CD4-positive, alpha-beta T cell treated with Interleukin-17A for 4 hours (primary cell): ENCODE data around the gene ATP8B4.

Experiments
- DNase-seq: peaks from one replicate; pipeline ENCODE4 v3.0.0-alpha.2; 2020; ENCODE audit warnings: mixed read lengths

The ATP8B4 gene

DNA sequence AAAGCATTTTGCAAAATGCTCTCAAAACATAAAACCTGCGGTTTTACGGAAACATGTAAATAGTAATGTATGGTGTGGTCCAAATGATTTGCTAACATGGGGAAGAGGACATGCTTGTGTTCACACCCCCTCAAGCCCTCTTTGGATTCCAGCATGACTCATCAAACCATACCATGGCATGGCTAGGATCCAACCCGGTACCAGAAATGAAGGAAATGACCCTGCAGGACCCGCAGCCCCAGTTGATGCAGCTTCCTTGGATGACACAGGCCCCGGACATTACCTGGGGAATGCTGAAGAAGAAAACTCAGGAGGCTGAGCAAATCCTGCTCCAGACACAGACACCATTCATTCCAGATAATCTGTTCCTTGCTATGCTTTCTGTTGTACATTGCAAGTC lies 275.3 kb downstream of the ATP8B4 start:
- no peak for DNase-seq

DNA sequence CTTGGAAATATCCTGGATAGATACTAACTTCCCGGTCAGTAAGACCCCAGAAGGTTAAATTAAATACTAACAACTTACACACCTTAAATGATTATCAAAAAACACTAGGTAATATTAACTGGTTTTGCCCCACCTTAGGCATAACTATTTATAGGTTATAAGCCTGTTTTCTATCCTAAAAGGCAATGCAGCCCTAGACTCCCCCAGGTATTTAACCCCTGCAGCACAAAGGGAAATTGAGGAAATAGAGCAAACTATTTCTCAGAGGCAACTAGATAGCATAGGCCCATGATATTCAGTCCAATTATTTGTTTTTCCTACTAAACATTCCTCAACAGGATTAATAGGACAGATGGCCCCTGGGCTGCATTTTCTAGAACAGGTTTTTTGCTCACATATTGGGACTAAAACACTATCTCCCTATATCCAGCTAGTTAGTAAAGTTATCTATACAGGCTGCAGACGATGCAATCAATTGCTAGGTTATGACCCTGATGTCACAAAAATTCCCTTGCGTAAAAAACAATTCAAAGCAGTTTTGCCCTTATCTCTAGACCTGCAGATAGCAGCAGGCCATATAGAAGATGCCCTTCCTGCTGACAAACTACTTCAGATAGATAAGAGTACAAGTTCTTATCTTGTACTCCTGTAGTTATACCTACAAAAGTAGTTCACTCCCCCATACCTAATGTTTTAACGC lies 276.9 kb downstream of the ATP8B4 start:
- no peak for DNase-seq

DNA sequence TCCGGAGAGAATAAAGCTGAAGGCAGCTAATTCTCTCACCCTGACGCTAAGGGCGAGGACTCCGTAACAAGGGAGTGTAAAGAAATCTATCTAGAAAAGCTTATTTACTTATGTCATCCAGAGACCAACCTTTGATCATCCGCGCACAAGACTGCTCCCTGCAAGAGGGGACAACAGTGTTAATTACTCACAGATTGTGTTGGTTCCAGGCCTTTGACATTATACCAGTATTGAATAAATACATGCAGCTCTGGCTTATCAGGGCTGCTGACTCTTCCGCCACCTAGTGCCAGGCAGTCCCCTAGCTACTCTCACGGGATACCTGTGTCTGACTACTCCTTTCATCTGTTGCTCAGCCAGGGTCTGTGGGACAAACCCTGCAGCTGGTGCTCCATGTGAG lies 286.5 kb downstream of the ATP8B4 start:
- no peak for DNase-seq

DNA sequence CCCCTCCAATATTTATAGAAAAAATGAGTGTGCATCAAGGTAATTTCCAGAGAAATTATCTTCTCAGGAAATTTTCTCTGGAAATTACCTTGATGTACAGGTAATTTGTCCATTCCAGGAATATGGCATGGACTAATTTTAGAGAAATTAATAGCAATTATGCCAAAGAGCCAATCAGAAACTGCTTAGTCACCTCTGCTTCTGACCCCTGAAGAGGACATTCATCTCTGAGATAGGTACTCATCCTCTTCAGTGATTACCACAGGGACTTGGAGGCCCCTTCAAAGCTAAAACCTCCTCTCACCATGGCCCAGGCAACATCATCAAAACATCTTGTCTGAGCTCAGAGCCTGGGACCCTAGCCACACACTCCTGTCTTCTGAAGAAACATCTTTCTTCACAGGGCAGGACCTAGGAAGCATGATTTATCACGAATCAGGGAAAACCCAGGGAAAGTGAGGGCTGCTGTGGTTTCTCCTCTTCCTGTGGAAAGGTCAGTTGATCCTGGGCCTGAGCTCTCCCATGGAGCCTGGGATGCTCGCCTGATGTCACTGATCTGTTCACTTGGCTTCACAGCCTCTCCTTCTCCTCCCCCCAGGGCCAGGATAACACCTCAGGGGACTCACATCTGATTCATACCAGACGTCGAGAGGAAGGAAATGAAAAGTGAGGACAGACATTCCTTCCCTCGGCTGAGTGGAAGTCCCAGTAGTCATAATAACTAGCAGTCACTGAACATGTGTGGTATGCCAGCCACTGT lies 287.6 kb downstream of the ATP8B4 start:
- no peak for DNase-seq

DNA sequence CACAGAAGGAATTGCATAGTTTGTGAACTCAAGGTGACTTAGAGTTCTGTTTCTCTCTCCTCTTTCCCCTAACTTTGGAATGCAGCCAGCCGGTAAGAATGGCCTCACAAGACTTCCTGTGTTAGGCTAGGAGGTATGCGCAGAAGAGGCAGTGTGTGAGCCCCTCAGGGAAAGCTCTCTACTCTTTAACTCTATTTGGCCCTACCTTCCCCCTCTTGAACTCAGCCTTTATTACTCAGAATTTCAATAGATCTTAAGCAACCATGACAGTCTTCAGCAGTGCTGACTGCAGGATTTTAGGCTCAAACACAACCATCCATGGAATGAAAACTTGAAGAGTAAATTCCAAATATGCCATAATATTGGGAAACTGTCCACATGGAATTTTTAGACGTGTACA lies 288.6 kb downstream of the ATP8B4 start:
- DNase-seq: no peak

DNA sequence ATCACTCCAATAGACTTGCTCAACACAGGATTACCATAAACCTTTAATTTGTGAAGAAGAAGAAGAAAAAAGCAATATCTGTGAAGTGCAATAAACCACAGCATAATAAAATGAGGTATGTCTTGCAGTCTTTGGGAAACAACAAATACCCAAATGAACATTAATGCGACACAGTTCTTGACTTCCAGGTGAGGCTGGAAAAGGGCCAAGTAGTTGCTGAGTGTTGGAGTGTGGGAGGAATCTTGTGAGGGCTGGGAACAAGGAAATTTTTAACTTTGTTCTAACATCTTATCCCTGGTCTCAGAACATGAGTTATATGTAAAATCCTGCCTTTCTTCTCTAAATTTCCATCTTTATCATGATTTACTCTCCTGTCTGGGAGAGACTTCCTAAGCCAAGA lies 291.7 kb downstream of the ATP8B4 start:
- DNase-seq: no peak

DNA sequence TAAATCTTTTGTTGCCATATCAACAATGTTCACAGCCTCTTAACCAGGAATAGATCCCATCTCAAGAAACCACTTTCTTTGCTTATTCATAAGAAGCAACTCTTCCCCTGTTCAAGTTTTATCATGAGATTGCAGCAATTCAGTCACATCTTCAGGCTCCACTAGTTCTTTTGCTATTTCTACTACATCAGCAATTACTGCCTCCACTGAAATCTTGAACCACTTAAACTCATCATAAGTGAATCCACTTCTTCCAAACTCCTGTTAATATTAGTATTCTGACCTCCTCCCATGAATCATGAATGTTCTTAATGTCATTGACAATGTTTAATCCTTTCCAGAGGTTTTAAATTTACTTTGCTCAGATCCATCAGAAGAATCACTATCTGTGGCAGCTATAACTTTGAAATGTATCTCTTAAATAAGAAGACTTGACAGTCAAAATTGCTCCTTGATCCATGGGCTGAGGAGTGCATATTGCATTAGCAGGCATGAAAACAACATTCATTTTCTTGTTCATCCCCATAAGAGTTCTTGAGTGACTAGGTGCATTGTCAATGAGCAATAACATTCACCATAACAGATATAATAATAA lies 292.3 kb downstream of the ATP8B4 start:
- DNase-seq: no peak

DNA sequence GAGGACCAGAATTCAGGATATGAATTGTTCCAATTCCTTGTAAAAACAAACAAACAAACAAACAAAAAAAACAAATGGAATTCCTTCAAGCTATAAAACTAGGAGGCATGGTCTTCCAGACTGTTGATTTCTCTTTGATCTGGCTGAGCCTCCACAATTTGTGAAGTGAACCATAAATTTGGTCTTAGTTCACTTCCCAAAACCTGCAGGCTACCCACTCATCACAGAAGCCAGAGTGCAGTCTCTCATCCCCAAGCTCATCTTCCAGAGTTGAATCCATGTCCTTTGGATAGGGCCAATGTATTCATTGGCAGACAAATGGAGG lies 294.3 kb downstream of the ATP8B4 start:
- no peak for DNase-seq

DNA sequence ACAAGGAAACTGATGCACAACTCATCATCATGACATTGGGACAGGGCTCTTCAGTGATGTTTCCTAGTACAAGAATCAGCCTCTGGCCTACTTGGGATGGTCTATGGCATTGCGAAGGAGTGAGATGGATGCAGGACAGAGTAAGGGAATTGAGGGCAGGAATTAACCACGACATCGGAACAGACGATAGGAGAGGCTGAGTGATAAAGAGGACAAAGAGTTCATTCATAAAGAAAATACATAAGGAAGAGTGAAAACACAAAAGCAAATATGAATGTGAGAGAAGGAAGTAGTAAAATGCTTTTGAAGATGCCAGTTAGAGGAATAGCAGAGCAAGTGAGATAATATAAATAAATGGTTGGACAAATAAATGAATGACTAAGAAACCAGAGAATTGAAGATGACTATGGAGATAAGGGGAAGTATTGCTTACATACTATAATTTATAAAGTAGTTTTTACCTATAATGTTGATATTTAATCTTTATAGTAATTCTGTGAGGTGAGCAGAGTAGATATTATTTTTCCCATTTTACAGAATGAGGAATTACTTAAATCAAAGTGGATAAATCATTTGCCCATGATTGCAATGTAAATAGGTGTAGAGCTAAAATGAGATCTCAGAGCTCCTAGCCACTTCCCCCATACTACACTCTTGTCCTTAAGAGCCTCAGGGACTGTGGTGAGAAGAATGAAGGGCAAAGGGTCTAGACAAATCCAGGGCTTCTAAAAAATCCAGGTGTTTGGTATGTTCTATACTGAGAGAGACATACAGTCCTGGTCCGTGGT lies 294.9 kb downstream of the ATP8B4 start:
- no peak for DNase-seq

DNA sequence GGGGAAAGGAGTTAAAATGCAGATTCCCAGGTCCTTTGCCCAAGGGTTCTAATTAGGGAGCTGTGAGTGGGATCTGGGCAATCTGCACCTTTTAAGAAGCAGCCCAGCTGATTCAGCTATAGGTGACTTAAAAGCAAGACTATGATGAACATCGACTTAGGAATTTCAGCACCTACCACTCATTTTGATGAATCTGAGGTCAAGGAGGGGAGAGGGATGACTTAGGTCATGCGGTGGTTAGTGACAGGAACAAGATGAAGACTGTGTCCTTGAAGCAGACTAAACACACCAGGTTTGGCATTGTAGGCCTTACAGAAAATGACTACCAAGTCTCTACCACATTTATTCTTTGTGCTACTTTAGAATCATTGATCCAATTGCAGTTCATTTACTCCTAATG lies 301.9 kb downstream of the ATP8B4 start:
- DNase-seq: no peak

DNA sequence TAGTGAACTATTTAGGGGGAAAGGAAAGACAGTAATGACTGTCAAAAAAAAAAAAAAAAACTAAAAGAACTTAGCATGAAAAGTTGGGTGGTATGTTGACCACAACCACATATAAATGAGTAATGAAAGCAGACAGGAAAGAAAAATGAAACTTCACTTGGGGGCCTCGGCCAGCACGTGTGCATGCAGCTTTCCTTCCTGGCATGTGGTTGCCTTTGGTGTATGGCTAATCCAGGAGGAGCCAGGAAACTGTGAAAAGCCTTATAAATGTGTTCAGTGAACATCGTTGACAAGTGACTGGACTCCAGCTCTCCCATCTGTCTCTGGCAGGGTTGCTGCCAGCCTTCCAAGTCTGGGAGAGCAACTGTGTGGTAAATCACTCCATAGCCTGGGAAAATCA lies 303.1 kb downstream of the ATP8B4 start:
- DNase-seq: no peak

DNA sequence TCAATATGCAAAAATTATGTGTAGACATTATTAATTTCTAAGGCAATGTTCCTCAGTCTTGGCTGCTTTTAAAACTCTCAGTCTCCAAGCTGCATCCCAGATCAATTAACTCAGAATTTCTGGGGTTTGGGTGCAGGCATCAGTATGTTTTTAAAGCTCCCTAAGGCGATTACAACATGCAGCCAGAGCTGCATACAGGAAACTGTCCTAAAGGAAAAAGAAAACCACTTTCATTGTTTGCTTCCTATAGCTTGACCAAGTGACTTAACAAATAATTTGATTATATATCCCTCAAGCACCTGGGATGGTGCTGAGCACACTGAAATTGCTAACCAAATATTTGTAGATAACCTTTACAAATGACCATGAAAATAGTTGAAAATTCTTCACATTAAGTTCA lies 303.5 kb downstream of the ATP8B4 start:
- DNase-seq: no peak

DNA sequence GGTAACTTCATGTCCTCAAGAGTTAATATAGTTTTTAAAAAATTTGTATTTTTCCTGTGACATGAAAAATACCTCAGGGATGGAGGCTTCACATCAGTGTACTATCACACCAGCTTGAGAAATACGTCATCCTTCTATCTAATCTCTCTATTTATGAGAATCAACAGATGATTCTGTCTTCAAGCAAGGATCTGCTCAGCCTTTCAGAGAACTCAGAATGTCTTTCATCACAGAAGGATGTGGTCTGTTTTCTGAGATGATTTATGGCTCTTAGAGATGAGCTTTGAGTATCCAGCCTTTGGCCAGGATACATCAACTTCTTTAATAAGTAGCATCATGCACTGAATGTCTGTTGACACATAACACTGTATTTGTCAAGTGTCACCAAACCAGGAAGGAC lies 304.3 kb downstream of the ATP8B4 start:
- no peak for DNase-seq

DNA sequence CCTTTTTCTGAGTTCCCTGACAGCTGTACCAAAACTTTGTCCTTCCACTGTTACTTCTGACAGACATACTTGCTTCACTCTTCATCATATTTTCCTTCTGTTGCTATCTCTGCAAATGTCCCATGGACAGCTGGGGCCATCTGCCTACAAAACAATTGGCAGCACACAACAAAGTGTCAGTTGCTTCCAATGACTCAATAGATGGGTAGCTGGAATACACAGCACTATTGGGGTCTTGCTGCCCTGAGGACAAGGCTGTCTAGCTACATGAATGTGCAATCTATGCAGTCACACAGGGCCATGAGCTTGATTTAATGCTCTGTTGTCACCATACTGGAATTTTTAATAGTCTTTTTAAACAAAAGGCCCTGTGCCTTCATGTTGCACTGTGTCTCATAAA lies 305.4 kb downstream of the ATP8B4 start:
- DNase-seq: no peak

DNA sequence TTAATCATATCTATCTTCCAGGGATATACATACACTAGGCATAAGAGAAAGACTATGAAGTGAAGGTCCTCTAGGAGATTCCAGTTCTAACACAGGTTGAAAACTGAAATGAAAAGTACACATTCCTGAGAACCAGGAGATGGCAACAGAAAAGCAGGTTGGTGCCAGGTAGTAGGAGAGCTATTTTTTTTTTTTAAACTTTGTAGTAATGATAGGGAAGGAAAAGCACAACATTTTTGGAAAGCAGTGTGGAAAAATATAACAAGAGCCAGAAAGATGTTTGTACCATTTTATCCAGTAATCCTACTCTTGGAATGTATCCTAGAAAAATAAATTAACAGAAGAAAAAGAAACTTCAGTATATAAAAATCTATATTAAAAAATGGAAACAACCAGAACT lies 308.3 kb downstream of the ATP8B4 start:
- no peak for DNase-seq

DNA sequence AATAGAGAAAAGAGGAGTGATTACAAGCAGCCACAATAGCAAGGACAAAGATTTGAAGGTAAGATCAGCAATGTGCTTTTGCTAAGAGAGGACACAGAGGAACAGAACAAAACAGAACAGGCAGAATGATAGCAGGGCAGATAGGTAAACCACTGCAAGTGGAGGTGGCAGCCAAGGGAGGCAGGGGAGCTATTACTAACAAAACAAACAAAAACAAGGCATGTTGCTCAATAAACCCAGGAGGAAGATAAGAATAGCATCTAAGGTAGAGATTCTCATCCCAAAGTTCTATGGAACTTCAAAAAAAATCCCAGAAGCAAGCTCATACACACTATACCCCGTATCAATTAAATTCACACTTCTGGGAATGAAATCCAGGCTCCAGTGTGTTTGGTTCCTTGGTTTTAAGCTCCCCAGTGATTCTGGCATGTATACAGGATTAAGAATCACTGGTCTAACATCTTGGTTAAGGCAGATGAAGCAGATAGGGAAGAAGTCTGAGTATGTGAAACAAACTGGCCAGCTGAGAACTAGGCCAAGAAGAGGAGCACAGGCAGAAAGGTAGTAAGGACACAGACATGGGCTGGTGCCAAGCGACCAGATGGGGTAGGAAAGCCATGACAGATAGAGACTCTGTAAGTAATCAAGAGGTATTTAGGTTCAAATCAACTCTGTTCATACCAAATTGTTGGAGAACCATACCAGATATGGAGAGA lies 309.0 kb downstream of the ATP8B4 start:
- no peak for DNase-seq

DNA sequence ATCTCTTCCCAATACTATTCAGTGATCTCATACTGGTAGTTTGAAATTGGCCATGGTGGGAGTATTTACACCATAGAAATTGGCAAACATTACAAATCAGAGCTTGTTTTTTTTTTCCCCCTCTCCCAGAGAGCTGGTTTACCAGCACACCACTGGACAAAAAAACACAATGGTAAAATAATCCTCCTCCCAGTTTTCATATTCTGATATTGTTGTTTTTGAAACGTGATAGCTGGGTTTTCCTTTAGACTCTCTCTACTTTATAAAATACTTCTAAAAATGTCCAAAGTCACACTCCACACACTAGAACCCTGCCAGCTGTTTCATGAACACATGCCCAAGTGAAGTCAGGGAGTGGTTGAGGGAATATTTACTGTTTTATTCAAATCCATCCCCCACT lies 310.7 kb downstream of the ATP8B4 start:
- no peak for DNase-seq
